H1 (cell line): ENCODE measurements around the gene OR13G1.

ENCODE experiments used
- BACH1 ChIP-seq: IDR thresholded peaks from 2 replicates; pipeline ENCODE4 v1.6.1; 2012; ENCODE audit warnings: low read length, improper control_type of control experiment
- CTCF ChIP-seq, 3 experiments: IDR thresholded peaks; 1 replicate in 2 of 3; 2 replicates in 1 of 3; pipeline versions ENCODE4 v1.5.1 to v1.6.1; 2011; ENCODE audit warnings: low read length in 3 of 3, mild to moderate bottlenecking in 3 of 3, inconsistent platforms in 2 of 3, low read depth in 1 of 3, moderate library complexity in 1 of 3; ENCODE audit not compliant: insufficient read depth in 1 of 3; ENCODE audit errors: control extremely low read depth in 1 of 3
- JUN ChIP-seq: IDR thresholded peaks from 2 replicates; pipeline ENCODE4 v1.6.1; 2011; ENCODE audit warnings: low read depth, mild to moderate bottlenecking, improper control_type of control experiment, low read length
- MAX ChIP-seq: IDR thresholded peaks from 2 replicates; pipeline ENCODE4 v1.6.1; 2012; ENCODE audit warnings: inconsistent platforms
- POLR2AphosphoS5 ChIP-seq: IDR thresholded peaks from 2 replicates; pipeline ENCODE4 v1.6.1; 2011; ENCODE audit warnings: low read depth, low read length
- RAD21 ChIP-seq, 2 experiments: IDR thresholded peaks in 1 of 2; conservative IDR thresholded peaks in 1 of 2; 2 replicates each; pipeline ENCODE4 v1.6.1; 2011; ENCODE audit warnings: low read depth in 2 of 2, low read length in 2 of 2, improper control_type of control experiment in 1 of 2, inconsistent platforms in 1 of 2, mild to moderate bottlenecking in 1 of 2, moderate library complexity in 1 of 2
- RXRA ChIP-seq: IDR thresholded peaks from 2 replicates; pipeline ENCODE4 v1.6.1; 2011; ENCODE audit warnings: low read depth, mild to moderate bottlenecking, low read length, moderate library complexity; ENCODE audit not compliant: insufficient read depth
- SP2 ChIP-seq: IDR thresholded peaks from 2 replicates; pipeline ENCODE4 v1.6.1; 2012; ENCODE audit warnings: mild to moderate bottlenecking, low read length, inconsistent platforms
- SRF ChIP-seq: IDR thresholded peaks from 2 replicates; pipeline ENCODE4 v1.6.1; 2011; ENCODE audit warnings: mild to moderate bottlenecking, low read depth, low read length, moderate library complexity
- TBP ChIP-seq: IDR thresholded peaks from 2 replicates; pipeline ENCODE4 v1.6.1; 2011; ENCODE audit warnings: low read depth, low read length, improper control_type of control experiment

GRCh38 chr1:247647864-247648263 is 31.7 kb downstream of the OR13G1 start:
- TF ChIP-seq TBP (no peak), CTCF (IDR thresholded peaks at IDR 0.05; ENCODE audit: control extremely low read depth in 1 of 3, insufficient read depth in 1 of 3, low read depth in 1 of 3, low read length in 3 of 3) (no peak), BACH1 (no peak), POLR2AphosphoS5 (no peak), SRF (no peak), JUN (no peak), RXRA (no peak), RAD21 (IDR thresholded peaks at IDR 0.05 in 1 of 2, conservative IDR thresholded peaks at IDR 0.05 in 1 of 2; ENCODE audit: low read depth in 2 of 2, low read length in 2 of 2) (no peak), MAX (no peak), SP2 (no peak)
